Measurements from ENCODE around the gene APOH. TPM values are rescaled to one million over a fixed set of nuclear protein-coding genes. Genes with fewer than 3 reads are reported as not detected.

The APOH gene
- total RNA-seq, 4 donors from 2014 or later, result 0.55 TPM; not detected in 3

DNA sequence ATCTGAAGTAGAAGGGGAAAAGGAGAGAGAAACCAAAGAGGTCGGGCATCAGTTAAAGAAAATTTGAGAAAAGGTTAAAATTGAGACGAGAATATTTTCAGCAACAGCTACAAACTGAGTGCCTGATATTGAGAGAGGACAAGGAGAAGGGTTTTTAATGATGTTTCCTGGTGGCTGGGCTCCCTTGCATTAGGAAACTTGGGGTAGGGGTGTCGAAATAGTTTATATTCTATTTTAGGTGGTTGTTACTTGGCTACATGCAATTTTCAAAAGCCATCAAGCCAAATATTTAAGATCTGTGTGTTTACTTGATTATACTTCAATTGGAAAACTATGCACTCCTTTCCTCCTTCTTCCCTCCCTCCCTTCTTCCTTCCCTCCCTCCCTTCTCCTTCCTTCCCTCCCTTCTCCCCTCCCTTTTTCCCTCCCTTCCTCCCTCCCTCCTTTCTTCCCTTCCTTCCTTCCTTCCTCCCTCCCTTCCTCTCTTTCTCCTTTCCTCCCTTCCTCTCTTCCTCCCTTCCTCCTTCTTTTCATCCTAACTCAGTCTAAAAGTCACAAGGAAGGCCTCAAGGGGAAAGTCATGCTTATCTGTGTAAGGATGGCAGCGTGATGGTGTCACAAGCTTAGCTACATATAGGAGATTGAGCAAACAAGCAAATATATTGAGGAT is 1.8 kb upstream of the APOH start:
- in situ Hi-C loops (cut with MboI; ENCODE audit: low pct_ligation_motif_present in 1 of 4, low pct_unique_long_range_greater_than_20kb in 1 of 4, low sequenced_read_pairs in 3 of 4), result no loop called here
- no peak overlapping the region for H3K4me3 ChIP-seq
- TF ChIP-seq EP300 (IDR thresholded peaks at IDR 0.05; ENCODE audit: low read depth) (no peak), POLR2A (IDR thresholded peaks at IDR 0.05) (no peak), POLR2AphosphoS5 (IDR thresholded peaks at IDR 0.05) (no peak)
- TF ChIP-seq, protein P1, sequence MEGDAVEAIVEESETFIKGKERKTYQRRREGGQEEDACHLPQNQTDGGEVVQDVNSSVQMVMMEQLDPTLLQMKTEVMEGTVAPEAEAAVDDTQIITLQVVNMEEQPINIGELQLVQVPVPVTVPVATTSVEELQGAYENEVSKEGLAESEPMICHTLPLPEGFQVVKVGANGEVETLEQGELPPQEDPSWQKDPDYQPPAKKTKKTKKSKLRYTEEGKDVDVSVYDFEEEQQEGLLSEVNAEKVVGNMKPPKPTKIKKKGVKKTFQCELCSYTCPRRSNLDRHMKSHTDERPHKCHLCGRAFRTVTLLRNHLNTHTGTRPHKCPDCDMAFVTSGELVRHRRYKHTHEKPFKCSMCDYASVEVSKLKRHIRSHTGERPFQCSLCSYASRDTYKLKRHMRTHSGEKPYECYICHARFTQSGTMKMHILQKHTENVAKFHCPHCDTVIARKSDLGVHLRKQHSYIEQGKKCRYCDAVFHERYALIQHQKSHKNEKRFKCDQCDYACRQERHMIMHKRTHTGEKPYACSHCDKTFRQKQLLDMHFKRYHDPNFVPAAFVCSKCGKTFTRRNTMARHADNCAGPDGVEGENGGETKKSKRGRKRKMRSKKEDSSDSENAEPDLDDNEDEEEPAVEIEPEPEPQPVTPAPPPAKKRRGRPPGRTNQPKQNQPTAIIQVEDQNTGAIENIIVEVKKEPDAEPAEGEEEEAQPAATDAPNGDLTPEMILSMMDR (IDR thresholded peaks at IDR 0.05), result no peak
- H3K27ac ChIP-seq, result no peak overlapping the region
- H3K9me3 ChIP-seq, result no peaks in the 10 kb centered on the region
- no peaks in the 10 kb centered on the region for H3K36me3 ChIP-seq
- DNase-seq, result no peak
- H3K27me3 ChIP-seq, result no peaks in the 10 kb centered on the region
- intact Hi-C loops (cut with DNase I; ENCODE audit: low total_unique reads), result no loop called here
- no peaks in the 10 kb centered on the region for H3K4me1 ChIP-seq
- WGBS, 2 donors (ENCODE audit: low coverage in 1 of 2), result 80 to 90% methylated on average over 3 to 4 of the region's 4 CpGs

DNA sequence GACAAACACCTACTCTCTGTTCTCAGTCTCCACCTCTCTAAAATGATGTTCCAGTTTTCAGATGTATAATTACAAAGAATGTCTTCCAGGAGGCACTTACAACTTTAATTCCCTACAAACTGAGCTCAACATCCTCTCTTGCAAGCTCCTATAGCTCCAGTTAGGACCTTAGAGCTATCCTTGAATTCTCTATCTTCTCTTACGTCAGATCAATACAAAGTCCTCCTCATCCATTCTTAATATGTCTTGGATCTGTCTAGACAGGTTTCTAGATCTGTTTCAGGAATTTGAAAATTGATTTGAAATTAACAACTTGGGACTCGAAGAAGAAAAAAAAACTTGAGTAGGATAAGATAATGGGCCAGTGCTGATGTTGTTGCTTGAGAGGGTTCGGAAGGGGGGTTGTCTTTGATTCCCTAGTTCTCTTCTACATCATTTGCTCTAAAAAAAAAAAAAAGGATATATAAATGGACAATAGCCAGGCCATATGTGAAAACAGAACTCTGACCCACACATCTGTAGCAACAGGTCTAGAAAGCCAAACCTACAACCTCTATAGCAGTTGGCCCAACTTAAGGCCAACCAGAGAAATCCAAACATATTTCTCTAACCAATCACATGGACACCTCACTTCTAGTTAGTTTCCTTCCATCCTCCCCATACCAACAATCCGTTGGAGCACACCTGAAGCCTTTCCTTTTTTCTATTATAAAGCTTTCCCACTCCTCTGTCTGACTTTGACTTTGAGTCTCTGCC is 746 bp upstream of the APOH start:
- H3K27ac ChIP-seq, result no peak overlapping the region
- no peaks in the 10 kb centered on the region for H3K36me3 ChIP-seq
- H3K4me1 ChIP-seq, result no peaks in the 10 kb centered on the region
- in situ Hi-C loops (cut with MboI; ENCODE audit: low pct_ligation_motif_present in 1 of 4, low pct_unique_long_range_greater_than_20kb in 1 of 4, low sequenced_read_pairs in 3 of 4), result no loop called here
- no peaks in the 10 kb centered on the region for H3K9me3 ChIP-seq
- TF ChIP-seq, protein P1 (IDR thresholded peaks at IDR 0.05), result no peak
- TF ChIP-seq EP300 (IDR thresholded peaks at IDR 0.05; ENCODE audit: low read depth) (no peak), POLR2AphosphoS5 (IDR thresholded peaks at IDR 0.05) (no peak), POLR2A (IDR thresholded peaks at IDR 0.05) (no peak)
- H3K4me3 ChIP-seq, result no peak overlapping the region
- no peak for DNase-seq
- H3K27me3 ChIP-seq, result no peaks in the 10 kb centered on the region
- intact Hi-C loops (cut with DNase I; ENCODE audit: low total_unique reads), result no loop called here
- WGBS, 2 donors (ENCODE audit: low coverage in 1 of 2), result 71 to 86% methylated on average over 4 of the region's 4 CpGs

DNA sequence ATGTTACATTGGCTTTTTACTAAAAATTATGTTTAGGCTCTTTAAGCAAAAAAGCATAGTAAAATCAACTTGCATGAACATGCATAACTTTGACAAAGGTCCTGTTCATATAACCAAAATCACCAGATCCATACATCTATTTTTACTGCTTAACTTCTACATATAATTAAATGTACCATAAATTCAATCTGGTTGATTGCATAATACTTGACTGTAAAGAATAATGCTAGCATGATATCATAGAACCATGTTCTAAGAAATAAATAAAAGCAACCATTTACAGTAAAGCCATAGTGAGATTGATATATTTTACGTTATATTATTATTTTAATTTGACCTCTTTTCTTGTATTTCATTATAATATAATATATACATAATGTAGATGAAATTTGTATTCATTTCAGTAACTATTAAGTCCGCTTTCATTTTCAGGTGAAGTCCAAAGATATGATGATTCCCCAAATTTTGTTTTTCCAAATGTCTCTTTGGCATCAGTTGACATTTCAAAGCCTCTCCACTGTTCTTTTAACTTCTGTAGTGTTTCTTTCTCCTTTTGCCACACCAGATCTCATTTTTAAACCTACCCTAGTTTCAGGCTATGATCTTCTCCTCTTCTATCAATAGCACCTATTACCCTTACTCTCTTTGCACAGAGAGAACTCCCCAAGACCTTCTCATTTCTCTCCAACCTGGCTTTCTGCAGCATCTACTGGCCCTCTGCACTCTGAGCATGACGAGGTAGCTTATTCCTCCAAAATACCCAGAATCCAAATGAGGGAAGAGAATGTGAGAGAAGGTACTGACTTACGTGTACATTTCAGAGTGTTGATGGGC is 1.8 kb downstream of the APOH start:
- no peak for DNase-seq
- H3K36me3 ChIP-seq, result no peaks in the 10 kb centered on the region
- H3K4me3 ChIP-seq, result no peak overlapping the region
- H3K27me3 ChIP-seq, result no peaks in the 10 kb centered on the region
- no peak overlapping the region for H3K27ac ChIP-seq
- no peaks in the 10 kb centered on the region for H3K4me1 ChIP-seq
- no peak for TF ChIP-seq POLR2AphosphoS5 (IDR thresholded peaks at IDR 0.05)
- no peak for TF ChIP-seq EP300 (IDR thresholded peaks at IDR 0.05; ENCODE audit: low read depth)
- no peak for TF ChIP-seq POLR2A (IDR thresholded peaks at IDR 0.05)
- TF ChIP-seq, protein P1 (IDR thresholded peaks at IDR 0.05), result no peak
- no peaks in the 10 kb centered on the region for H3K9me3 ChIP-seq
- WGBS, 2 donors (ENCODE audit: low coverage in 1 of 2), result 88 to 98% methylated on average over 2 to 4 of the region's 4 CpGs
- intact Hi-C loops (cut with DNase I; ENCODE audit: low total_unique reads) (no loop called here), in situ Hi-C loops (cut with MboI; ENCODE audit: low pct_ligation_motif_present in 1 of 4, low pct_unique_long_range_greater_than_20kb in 1 of 4, low sequenced_read_pairs in 3 of 4) (no loop called here)

DNA sequence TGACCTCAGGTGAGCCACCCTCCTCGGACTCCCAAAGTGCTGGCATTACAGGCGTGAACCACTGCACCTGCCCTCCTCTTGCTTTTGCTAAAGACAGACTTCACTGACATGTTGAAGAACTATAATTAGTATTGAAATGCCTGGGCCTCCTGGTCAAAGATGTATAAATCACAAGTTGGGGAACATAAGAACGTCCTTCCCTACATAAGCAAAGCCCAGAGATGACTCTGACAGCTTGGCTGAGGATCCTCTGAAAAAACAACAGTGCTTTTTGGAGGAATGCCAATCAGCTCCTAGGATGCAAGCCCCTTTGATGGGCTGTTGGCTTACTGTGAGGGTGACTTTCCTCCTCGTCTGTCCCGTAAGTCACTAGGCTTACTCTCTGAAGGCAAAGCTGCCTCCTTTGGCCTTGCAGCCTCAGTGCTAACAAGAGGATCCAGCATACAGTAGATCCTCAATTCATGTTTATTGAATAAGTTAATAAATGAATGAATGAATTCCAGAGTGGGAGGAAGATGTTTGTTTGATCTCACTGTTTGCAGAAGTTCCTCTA is 6.3 kb downstream of the APOH start:
- DNase-seq, result no peak
- no peaks in the 10 kb centered on the region for H3K36me3 ChIP-seq
- no peaks in the 10 kb centered on the region for H3K27me3 ChIP-seq
- no peak for TF ChIP-seq EP300 (IDR thresholded peaks at IDR 0.05; ENCODE audit: low read depth)
- TF ChIP-seq POLR2A (IDR thresholded peaks at IDR 0.05), result no peak
- TF ChIP-seq POLR2AphosphoS5 (IDR thresholded peaks at IDR 0.05), result no peak
- TF ChIP-seq, protein P1 (IDR thresholded peaks at IDR 0.05), result no peak
- WGBS, 2 donors (ENCODE audit: low coverage in 1 of 2), result 73 to 83% methylated on average over 3 to 5 of the region's 5 CpGs
- H3K9me3 ChIP-seq, result no peaks in the 10 kb centered on the region
- no peak overlapping the region for H3K27ac ChIP-seq
- no peak overlapping the region for H3K4me3 ChIP-seq
- intact Hi-C loops (cut with DNase I; ENCODE audit: low total_unique reads), result no loop called here
- no peaks in the 10 kb centered on the region for H3K4me1 ChIP-seq
- in situ Hi-C loops (cut with MboI; ENCODE audit: low pct_ligation_motif_present in 1 of 4, low pct_unique_long_range_greater_than_20kb in 1 of 4, low sequenced_read_pairs in 3 of 4), result loop anchor here in 2 of 4 donors (25.0 kb wide), 2 partner anchors 664 to 689 kb away; no protein-coding TSS in a partner anchor
